Superior temporal gyrus (tissue), 1 donor: ENCODE measurements around the gene AFF3.
"Not testable (repeated sequence)": the region's sequence is repeated elsewhere in the genome, so short reads cannot be mapped to it uniquely, and the experiment has no call there.

ENCODE experiments used
- DNase-seq: peaks from one replicate; pipeline ENCODE4 v3.0.0-alpha.2; 2016; ENCODE audit errors: extremely low spot score

AFF3 gene

DNA sequence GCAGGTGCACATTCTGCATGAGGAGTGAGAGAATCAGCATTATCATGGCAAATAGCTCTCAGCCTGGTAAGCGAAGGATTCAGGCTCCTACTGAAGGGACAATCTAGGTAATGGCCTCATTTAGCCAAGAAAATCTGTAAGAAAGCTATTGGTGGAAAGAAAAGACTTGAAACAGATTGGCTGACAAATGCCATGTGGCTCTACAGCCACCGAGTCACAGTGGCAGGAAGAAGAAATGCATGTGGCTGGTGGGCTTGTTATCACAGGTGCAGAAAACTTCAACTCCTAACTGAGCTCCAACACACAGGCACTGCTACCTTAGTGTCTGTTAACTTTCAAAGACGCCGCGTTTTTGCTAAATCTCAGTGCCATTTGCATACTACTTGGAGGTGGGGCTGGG is 592.0 kb downstream of the AFF3 start:
- no peak for DNase-seq

GRCh38 chr2:99545604-99546003 is 596.8 kb downstream of the AFF3 start:
- no peak for DNase-seq

DNA sequence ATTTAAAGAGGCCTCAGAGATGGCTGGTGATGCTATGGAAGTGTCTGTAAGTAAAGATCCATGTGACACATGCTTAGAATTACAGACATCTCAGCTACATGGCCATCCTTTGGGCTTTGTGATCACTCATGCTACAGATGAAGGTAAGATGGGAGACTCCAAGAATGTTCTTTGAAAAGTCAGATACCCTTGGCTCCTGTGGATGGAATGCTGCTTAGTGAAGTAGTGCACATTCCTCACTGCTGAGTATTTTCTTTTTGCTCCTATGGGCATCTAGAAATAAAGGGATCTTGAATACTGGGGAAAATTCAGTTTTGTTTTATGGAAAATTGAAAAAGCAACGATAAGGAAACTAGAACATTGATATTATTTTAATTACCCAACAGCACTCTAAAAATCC is 597.3 kb downstream of the AFF3 start:
- no peak for DNase-seq

DNA sequence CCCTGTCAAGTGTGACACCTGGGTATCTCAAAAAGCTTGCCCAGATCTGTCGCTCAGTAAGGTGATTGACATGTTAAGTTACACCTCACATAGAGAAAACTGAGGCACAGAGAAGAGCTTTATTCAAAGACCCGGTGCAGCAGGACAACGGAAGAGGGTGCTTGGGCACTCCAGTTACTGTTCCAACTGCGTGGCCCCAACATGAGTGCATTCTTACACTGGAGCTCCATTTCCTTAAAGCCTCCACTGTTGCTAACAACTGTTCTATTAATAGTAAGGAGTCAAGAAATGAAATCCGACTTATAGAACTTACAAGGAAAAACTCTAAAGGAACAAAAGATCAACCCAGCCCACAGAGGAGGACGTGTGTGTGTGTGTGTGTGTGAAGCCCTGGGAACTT is 597.8 kb downstream of the AFF3 start:
- DNase-seq: no peak

- no peak for DNase-seq
Observed at GRCh38 chr2:99543247-99543646, 599.1 kb downstream of the AFF3 start.

- DNase-seq: no peak
Observed at GRCh38 chr2:99537910-99538485, 604.4 kb downstream of the AFF3 start.

GRCh38 chr2:99524056-99524455 is 618.3 kb downstream of the AFF3 start:
- DNase-seq: no peak

- DNase-seq: no peak
Observed at GRCh38 chr2:99522157-99522556, 620.2 kb downstream of the AFF3 start.

DNA sequence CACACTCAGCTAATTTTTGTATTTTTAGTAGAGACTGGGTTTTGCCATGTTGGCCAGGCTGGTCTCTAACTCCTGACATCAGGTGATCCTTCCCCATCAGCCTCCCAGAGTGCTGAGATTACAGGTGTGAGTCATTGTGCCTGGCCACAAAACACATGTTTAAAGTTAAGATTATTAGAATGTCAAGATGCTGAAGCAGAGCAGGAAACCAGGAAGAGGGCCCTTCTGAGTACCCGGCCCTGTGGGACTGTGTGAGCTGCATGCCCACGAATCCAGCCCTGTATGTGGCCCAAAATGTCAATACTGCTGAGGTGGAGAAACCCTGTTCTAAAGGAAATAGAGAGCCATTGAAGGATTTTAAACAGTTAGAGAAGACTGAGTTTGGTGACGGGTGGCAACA is 621.6 kb downstream of the AFF3 start:
- DNase-seq: no peak

DNA sequence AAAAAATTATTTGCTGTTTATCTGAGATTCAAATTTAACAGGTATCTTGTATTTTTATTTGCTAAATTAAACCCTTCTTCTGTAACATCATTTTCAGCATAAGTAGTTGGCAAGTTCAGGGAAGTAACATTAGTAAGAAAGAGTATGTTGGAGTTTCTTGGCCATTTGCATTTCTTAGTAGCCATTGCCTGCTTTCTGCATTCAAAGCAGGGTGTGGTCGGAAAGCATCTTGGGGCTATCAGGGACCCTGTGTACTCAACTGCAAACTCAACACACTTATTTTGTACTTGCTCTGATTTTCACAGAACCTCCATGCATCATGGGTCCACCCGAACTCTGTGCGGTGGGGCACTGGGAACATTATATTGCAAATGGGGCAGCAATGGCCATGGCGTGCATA is 622.2 kb downstream of the AFF3 start:
- no peak for DNase-seq

DNA sequence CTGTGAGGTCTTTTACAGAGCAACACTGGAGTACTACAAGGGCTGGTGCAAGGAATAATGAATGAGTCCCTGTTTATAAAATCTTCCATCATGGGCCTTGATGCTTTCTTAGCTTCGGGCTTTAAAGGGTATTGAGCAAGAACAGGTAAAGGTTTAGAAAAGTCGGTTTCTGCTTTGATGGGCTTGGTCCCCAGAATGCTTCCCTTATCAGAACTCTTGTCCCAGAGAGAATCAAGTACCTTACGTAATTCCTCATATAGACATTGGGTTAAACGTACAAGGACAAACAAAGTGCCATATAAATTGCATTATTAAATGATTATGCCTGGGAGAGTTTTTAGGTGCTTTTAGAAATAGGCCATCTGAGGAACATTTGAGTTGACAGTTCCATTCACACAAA is 628.0 kb downstream of the AFF3 start:
- no peak for DNase-seq

DNA sequence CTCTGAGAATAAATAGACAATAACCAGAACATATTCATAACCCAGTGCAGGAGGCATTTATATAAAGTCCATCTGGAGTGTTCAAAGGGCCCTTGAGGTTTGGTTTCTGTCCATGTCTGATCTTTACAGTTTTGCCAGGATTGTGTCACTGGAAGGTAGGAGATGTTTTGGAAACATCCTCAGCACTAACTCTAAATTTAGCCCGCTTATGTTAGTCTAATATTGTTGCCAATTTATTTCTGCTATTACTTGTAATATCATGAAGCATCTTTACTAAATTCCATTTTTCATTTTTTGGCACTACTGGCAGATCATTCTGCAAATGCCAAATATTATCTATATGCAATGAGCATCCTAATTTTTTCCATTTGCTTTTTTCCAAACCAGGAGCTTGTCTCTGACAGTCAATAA is 630.2 kb downstream of the AFF3 start:
- no peak for DNase-seq

DNA sequence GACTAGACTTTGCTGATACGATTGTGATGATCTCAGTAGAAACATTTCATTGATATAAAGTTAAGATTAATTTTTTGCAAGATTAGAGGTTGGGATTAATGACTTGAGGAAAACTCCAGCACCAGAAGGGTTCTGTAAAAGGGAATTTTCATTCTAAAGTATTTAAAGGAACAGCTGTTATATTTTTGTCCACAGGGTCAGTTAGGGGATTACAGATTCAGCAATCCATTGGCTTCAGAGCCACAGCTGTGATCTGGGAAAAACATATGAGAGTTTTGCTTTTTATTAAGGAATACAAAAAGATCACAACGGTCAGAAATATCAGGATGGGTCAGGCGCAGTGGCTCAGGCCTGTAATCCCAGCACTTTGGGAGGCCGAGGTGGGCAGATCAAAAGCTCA is 633.0 kb downstream of the AFF3 start:
- no peak for DNase-seq

GRCh38 chr2:99507937-99508818 is 634.2 kb downstream of the AFF3 start:
- DNase-seq: peak; percentile 29

DNA sequence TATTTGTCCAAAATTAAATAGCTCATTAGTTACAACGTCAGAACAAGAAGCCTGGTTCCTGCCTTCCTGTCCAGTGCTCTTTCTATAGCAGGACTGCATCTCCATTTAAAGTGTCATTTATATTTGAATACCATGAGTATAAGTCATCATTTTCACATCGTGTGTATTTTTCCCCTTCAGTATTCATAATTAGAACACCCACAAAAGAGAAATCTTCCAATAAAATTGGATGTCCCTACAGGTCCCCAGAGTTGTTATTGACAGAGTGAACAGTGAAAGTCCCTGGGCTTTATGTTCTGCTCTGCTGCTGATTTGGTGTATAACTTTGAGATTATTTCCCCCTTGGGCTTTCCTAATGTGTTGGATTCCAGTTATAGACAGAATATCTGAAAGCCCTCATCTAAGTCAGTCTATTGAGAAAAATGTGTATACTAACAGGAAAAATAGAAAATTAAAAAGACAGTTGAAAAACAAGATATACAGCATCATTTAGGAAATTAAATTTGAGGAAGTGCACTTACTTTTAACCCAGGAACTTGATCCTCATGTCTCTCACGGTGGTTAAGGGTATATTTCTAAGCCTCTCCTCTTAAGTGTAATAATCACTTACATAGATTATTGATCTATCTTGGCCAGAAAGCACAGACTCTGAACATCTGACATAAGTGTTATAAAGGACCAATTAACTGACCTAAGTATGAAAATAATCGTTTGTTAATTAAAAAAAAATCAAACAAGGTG is 637.4 kb downstream of the AFF3 start:
- no peak for DNase-seq

DNA sequence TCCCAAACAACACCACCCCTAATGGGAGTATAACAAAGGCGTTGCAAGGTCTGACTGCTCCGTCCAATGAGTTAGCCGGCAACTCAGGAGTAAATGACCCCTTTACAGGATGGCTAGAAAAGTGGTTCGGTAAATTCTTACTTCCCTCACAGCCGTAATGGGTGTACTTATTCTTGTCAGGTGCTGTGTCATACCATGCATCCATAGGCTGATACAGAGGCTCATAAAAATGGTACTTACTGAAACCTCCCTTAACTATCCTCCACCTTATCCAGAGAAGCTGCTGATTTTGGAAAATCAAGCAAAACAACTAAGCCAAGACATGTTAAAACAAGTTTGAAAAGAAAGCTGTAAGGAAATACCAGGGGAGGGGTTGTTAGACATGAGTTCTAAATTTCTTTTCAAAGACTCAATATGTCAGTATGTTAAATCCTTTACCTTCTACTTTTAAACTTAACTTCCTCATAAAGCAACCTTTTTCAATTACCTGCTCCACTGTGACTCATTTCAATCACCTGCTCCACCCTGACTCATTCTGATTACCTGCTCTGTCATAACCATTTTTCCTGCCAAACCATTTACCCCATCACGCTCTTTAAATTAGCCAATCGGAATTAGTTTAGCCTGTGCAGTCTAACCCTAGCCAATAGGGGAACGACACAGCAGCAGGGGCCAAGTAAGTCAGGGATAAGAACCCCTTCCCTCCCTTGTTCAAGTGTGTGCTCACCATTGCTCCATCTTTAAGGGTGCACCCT is 638.6 kb downstream of the AFF3 start:
- DNase-seq: not testable (repeated sequence)

GRCh38 chr2:99496021-99496420 is 646.4 kb downstream of the AFF3 start:
- no peak for DNase-seq
